Keratinocyte (primary cell): Measurements from ENCODE around the gene MOB1B.
"Not testable (repeated sequence)": the region's sequence is repeated elsewhere in the genome, so short reads cannot be mapped to it uniquely, and the experiment has no call there.

Experiments used
- EZH2 ChIP-seq: IDR thresholded peaks from one replicate; pipeline ENCODE4 v1.6.1; 2012; ENCODE audit warnings: inconsistent platforms, mild to moderate bottlenecking, low read length, moderate library complexity
- TF ChIP-seq, protein P1 (sequence below), 3 experiments: IDR thresholded peaks in 1 of 3; conservative IDR thresholded peaks in 1 of 3; optimal IDR thresholded peaks in 1 of 3; 2 replicates in 2 of 3; 3 replicates in 1 of 3; pipeline versions ENCODE3 to v1.5.1; 2011; ENCODE audit warnings: low read length in 3 of 3, mild to moderate bottlenecking in 3 of 3, moderate library complexity in 2 of 3, control low read depth in 1 of 3, inconsistent platforms in 1 of 3; ENCODE audit not compliant: insufficient read depth in 2 of 3; ENCODE audit errors: extremely low read depth in 1 of 3

DNA sequence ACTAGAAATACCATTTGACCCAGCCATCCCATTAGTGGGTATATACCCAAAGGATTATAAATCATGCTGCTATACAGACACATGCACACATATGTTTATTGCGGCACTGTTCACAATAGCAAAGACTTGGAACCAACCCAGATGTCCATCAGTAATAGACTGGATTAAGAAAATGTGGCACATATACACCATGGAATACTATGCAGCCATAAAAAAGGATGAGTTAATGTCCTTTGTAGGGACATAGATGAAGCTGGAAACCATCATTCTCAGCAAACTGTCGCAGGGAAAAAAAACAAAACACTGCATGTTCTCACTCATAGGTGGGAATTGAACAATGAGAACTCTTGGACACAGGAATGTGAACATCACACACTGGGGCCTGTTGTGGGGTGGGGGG, 115.2 kb downstream of the MOB1B start:
- TF ChIP-seq EZH2, result not testable (repeated sequence)
- TF ChIP-seq, protein P1, sequence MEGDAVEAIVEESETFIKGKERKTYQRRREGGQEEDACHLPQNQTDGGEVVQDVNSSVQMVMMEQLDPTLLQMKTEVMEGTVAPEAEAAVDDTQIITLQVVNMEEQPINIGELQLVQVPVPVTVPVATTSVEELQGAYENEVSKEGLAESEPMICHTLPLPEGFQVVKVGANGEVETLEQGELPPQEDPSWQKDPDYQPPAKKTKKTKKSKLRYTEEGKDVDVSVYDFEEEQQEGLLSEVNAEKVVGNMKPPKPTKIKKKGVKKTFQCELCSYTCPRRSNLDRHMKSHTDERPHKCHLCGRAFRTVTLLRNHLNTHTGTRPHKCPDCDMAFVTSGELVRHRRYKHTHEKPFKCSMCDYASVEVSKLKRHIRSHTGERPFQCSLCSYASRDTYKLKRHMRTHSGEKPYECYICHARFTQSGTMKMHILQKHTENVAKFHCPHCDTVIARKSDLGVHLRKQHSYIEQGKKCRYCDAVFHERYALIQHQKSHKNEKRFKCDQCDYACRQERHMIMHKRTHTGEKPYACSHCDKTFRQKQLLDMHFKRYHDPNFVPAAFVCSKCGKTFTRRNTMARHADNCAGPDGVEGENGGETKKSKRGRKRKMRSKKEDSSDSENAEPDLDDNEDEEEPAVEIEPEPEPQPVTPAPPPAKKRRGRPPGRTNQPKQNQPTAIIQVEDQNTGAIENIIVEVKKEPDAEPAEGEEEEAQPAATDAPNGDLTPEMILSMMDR (optimal IDR thresholded peaks at IDR 0.05 in 1 of 3, IDR thresholded peaks at IDR 0.05 in 1 of 3, conservative IDR thresholded peaks at IDR 0.05 in 1 of 3; ENCODE audit: extremely low read depth in 1 of 3, insufficient read depth in 2 of 3, low read length in 3 of 3), result not testable (repeated sequence)
